IPS-NIHi11 (cell line): ENCODE measurements around the gene SPATA17.

Experiments used
- DNase-seq: peaks from one replicate; pipeline ENCODE4 v3.0.0; 2012; ENCODE audit warnings: mixed read lengths, low spot score

Gene SPATA17

DNA sequence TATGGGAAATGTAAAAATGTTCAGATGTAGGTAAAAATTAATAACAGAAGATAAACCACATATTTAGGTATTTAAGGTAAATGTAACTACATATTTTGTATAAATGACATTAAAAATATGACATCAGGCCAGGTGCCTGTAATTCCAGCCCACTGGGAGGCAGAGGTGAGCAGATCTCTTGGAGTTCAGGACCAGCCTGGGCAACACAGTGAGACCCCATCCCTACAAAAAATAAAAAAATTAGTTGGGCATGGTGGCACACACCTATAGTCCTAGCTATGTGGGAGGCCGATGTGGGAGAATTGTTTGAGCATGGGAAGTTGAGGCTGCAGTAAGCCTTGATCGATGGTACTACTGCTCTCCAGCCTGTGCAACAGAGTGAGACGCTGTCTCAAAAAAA, 216.5 kb downstream of the SPATA17 start:
- no peak for DNase-seq

DNA sequence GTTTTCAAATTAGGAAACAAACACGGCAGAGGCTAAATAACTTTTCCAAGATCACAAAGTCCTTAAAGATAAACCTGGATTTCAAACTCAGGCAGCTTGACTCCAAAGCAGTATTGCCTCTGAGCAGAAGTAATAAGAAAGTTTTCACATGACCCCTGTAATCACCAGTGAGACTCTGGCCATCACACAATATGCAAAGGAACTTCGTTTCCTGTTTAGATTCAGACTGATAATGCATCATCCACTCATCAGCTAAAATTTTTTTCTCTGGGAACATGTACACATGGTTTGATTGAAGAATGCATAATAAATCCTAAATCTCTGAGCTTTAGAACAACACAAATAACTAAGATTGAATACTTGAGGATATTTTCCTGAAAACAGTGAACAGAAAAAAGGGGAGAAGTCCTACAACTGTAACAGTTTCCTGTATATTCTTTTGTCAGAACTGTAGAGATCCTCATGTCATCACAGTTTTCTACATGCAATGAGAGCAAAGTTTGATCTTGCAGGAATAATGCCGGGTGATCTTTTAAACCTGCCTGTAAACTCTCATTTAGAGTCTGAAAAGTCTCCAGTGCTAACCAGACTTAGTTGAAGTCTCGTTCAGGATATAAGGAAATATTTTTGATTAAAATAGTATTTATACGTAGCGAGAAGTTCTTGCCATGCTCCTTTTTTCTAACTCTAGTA, 225.3 kb downstream of the SPATA17 start:
- no peak for DNase-seq

DNA sequence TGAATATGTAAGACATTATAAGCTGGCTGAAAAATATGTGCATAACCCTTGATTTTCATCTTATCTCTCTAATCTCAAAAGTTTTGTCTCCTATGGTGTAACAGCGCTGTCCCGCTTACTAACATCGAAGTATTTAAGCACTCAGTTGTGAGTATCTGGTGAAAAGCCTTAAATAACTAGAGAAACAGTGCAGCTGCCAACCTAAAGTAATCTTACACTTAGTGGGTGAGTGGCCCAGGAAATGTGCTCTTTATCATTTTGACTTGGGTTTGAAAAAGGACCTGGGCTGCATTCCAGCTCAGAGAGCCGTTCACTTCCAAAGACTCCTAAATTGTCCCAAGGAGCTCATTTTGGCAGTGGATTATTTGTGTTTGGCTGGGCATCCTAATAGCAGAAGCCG, 225.9 kb downstream of the SPATA17 start:
- DNase-seq: no peak

DNA sequence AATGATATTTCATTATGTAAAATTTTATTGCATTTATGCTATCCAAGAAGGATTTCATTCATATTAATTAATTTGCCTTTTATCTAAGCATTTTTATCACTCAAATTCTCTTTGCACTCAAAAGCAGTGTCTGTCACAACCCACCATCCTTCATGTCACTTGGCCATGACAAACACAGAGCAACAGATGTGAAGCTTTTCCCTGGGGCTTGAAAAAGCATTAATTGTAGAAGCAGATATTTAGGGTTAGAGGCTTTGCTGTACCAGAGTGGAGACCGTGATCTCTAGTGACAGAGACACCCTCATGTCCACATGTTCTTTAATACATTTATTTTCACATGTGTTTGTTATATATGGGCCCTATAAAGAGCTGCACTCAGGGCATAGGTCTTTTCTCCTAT, 230.5 kb downstream of the SPATA17 start:
- no peak for DNase-seq

DNA sequence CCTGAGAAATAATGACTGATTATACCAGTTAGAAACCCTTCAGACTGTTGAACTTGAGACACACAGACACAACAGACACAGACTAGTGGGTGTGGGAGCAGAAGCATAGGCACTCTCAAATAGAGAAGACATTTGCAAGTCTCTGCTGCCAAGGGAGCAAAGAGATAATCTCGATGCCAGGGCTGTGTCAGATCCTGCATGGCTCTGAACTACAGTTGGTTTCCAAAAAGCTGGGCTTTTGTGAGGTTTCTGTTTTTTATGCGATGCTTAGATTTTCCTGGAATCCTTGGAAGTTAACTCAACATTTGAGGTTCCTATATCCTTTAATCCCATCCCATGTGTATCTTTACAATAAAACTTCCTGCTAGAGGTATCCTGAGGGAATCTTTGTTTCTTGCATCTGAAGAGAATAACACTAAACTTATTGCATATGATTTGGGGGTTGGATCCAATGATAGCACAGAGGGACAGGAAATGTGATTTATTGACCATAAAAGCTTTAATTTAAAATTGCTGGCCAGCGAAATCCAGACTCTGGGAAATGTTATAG, 236.4 kb downstream of the SPATA17 start:
- no peak for DNase-seq

DNA sequence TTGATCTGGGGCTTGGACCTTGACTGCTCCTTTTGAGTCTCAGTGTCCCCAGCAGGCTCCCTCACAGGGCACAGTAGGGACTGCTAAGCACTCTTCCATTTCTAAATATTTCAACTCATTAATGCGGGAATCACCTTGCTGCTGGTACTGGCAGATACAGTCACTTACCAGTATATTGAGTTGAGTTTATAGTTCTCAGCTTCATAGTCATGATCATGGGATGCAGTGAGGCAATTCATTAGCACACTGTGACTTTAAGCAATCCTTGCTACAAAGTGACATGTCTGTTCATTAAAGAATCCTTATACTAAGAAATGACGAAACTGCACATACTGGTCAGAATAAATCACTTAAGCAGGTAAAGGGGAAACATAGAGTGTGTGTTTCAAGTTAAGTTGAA, 240.8 kb downstream of the SPATA17 start:
- no peak for DNase-seq

DNA sequence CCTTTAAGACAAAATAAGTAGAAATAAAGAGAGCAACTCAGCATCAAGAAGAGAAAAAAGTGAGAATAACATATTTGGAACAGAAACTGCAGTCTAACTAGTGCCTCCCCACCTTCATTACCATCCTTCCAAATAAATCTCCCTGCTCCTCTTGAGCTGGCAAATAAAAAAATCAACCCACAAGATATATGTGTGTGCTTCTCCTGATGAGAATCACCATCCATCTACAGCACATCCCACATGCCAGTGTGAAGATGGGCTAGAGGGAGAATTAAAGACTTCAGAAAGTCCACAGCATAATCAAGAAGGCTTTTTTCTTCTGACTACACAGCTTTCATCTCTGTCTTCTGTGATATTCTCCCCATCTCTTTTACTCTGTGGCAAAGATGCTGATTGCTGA, 244.1 kb downstream of the SPATA17 start:
- no peak for DNase-seq

DNA sequence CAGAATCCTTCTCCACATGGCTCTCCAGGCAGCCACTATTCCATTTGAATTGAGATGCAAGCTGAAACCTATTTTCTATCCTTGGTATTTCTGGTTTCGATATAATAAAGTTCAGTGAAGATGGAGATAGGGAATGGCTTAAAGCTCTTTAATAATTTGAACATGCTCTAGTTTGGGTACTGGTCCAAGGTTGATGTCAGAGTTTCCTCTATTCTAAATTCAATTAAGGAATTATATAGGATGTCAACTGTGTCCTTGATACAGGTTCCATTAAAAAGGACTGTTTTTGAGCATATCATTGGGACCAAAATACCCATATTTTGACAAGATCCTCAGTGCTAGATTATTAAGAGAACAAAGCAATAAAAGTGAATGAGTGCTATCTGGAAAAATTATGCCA, 245.3 kb downstream of the SPATA17 start:
- DNase-seq: no peak

DNA sequence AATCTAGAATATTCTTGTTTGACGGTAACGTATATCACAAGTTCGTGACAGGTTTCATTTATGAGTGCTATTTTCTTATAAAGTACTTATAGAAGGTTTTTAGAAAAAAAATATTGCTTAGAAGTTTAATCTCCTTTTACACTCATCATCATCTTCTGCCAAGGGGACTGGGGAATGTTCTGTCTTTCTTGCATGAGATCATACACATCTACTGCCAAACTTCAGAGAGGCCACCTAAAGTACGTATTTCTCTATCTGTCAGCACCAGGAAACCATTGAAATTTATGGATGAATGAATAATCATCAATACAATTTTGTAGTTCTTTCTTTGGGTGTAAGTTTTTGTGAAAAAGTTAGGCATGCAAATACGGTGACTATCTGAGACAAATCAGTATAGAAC, 245.8 kb downstream of the SPATA17 start:
- no peak for DNase-seq

DNA sequence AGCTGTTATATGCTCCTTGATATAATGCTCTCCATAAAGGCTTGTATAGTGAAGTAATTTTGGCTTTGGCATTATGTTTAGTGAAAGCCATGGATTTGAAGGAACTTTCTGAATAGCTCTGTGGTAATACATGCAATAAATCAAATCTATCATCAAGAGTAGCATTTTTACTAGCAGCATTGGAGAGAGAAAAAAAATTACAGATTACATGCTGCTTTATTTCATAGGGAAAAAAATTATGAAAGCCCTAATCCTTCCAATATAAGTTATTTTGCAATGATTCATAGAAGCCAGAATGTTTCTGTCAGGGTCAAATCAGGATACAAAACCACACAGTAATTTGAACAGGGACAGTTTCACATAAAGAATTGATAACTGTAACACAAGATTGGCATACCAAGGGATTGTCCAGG, 250.0 kb downstream of the SPATA17 start:
- DNase-seq: no peak

DNA sequence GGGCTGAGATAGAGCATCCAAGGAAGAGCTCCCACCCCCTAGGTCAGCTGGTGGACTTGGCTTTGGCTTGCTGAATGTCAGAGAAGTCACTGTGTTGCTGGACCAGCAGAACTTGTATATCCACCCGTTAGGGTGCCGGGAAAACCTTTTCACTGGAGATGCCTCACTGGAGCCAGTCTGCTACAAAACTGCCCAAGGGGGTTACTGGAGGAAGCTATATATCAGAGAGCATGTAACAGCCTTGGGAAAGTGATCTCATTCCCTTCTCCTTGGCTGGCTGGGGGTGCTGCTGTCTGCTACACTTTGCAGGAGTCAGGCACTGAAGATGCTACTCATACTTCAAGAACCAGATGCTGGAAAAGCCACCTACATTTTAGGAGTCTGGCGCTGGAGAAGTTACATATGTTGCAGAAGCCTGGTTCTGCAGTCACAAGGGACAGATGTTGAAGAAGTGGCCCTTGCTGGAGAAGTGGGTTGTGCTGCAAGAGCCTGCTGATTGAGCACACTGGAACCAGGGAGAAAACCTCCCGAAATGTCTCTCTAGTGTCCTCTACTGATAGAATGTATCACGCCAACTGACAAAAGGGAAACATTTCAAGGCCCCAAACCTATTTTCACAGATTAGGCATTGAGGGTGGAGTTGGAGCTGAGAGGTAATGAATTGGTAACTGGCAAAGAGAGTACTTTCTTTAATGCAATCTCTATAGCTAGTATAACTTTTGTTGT, 250.6 kb downstream of the SPATA17 start:
- no peak for DNase-seq

DNA sequence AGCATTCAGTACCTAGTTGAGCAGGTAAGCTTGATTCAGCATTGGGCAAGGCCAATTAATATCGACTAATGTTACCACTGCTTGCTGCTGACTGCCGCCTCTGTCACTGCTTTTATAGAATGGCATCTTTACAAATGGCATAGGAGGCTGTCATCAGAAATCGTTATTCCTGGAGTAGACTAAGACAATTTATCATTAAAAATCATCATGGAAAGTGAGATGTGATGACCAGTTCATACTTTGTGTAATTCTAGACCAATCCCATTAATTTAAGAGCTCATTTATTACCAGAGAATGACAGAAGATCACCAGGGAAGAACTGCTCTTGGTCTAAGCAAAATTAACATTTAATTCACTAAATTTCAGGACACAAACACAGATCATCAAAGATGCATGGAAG, 254.0 kb downstream of the SPATA17 start:
- no peak for DNase-seq

DNA sequence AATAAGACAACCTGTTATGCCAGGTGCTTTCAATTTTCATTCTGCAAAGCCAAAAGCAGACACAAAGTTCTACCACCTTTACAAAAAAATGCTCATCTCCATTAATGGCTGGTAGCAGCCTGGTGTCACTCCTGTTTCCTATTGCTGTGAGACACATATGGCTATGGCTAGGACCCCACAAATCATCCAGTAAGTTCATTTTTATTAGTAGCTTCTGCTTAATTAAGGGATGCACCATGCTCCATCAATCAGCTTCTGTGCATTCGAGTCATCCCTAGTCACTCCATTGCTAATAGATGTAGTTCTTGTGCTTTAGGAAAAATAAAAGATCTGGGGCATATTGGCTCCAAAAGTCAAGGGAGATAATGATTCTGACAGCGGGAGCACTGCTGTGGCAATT, 257.2 kb downstream of the SPATA17 start:
- no peak for DNase-seq

DNA sequence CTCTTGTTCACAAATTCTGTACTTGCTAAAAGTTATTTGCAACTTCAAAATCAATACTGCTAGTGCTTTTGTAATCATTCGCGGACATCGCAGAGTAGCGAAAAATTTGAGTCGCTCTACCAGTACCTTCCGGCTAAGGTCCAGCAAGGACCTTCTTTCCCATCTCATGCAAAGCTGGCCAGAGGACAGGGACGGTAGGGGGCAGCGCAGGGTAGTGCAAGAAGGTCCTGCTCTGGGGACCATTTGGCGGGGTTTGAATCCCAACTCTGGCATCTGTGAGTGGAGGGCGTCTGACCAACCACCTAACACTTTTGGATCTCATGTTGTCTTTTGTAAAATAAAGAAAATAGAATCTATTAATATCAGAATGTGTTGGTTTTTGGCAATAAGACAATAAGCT, 258.3 kb downstream of the SPATA17 start:
- peak; percentile 50 for DNase-seq

DNA sequence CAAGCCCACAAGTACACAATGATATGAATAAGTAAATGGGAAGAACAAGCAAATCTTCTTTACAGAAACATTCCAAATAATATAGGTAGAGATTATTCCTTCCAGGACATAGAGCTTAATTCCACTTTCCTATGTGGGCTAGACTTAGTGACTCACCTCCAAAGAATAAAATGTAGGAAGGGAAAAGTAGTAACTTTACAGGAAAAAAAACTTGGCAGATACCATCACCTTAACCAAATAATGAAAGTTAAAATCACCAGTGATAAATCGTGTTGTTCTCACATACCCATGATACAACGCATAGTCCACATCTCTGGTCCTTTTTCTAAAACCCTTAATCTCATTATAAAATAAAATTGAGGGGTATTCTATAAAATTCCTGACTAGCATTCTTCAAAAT, 260.8 kb downstream of the SPATA17 start:
- DNase-seq: no peak

DNA sequence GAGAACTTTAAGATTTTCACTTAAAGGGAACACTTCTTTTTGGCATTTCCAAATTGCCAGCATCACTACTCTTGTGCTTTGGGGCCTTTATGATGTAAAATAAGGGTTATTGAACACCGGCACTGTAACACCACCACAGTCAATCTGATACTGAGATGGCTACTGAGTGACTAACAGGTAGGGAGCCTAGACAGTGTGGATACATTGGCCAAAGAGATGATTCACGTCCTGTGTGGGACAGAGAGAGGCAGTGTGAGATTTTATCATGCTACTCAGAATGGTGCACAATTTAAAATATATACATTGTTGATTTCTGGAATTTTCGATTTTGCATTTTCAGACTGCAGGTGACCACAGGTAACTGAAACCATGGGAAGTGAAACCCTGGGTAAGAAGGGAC, 261.6 kb downstream of the SPATA17 start:
- DNase-seq: no peak

DNA sequence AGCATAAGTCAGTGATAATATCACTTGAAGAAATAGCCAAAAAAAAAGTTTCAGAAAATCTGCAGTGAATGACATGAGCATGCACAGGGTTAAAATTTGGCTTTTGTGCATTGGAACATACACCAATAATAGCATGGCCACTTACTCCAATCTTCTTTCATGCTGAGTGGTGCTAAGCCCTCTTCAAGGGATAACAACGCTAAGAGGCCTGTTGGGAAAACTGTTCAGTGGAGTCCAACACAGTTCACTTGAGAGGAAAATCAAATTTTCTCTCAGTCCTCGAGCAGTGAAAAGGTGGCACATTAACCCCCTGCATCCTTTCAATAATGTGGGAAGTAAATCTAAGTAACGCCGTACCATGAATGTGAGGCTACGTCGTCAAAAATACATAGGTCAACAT, 264.7 kb downstream of the SPATA17 start:
- DNase-seq: no peak

DNA sequence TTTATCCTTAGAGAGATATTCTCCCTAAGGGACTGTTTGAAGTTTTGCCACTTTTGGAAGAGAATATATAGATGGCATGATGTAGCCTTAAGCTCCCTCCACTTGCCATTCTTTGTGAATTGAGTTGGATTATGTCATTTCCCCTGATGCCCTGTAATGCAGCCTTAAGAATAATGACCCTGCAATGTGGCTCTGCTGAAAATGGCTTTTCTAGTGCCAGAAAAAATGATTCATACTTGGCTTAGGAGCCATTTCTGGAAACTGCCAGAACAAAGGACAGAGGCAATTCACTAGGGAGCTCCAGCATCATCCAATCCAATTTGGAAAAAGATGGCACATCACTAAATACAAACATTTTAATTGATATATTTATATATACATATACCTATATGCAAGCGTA, 265.3 kb downstream of the SPATA17 start:
- no peak for DNase-seq

DNA sequence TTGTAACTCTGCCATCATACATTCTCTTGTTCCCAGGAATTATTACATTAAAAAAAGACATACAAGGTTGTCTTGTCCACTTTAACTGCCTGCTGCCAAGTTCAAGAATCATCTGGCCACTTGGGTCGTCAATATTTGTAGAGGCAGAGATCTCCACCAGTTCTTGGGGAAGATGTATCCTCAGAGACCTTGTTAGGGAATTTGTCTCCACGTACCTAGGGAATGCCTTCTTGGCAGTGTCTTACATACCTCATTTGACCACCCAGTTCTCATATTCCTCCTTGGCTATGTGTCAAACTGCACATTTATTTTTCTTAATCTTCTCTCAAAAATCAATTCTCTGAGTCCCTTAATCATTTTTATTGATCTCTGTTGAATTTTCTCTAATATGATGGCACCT, 266.0 kb downstream of the SPATA17 start:
- DNase-seq: no peak

DNA sequence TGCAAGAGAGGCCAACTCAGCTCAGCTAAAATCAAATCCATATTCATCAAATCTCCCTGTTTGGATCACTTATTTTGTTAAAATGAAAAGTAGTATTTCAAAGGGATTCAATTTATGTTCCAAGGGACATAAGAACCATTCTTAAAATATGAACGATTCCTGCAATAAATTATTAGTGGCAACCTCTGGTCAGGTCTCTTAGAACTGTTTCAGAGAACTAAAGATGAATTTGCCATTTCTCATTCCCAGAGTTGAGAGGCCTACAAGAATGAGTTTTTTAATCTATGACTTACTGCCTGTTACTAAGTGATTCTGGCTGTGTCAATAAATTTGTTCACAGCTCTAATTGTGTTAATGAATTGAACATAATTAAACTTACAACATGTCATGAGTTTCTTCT, 268.5 kb downstream of the SPATA17 start:
- no peak for DNase-seq

DNA sequence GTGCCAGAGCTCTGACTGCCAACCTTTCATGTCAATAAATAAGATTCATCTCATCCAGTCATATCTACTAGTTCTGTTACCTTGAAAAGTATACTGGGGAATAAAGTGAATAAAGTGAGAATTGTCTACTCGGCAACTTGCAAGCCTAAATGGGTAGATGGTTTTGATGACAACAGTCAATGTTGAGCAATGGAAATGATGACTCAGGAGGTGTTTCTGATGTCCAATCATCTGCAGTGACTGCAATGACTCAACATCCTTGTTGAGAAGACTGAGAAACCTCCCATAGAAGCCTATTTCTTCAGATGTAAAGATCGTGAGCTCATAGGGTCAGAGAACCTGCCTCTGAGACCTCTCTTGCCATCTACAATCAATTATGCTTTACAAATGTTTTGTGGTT, 276.4 kb downstream of the SPATA17 start:
- DNase-seq: no peak

DNA sequence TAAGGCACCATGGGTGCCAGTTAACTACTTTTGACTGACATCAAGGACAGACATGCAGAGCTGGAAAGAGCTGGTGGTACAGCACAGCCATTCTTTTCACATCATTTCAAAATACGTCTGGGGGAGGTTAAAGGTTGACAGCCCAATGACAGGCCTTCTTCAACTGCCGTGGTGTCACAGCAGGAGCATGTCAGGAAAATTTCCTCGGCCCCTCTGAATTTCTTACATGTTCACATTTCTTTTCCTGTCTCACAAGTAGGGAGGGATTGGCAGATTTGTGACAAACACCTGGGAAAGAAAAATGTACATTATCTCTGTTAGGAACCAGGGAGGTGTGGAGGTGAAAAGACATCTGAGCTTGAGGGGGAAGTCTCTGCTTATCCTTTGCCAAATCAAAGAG, 279.1 kb downstream of the SPATA17 start:
- DNase-seq: no peak

DNA sequence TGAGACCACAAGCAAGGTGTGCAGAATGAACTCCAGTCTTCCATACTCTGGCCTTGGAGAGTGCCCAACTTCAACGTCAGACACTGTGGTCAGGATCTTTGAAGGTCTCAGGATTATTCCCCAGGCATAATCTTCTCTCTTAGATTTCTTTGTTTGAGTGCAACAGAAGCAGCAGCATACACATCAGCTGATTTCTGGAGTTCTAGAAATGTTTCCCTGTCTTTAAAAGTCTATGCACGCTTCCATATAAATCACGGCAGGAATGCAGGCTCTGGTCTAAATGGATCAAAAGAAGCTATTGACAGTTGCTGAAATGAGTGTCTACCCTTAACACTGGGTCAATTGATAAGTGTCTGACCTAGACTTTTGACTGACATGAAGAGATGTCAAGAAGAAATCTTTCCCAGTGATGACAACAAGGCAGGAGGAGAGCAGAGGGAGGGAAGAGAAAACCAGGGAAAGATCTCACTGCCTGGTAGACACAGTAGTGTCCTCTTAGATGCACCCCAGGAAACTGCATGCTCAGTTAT, 279.7 kb downstream of the SPATA17 start:
- DNase-seq: no peak
